GM13976 (cell line): ENCODE measurements around the gene CRB1.

ENCODE experiments used
- DNase-seq: peaks from one replicate; pipeline ENCODE4 v3.0.0; 2012; ENCODE audit warnings: low spot score
- in situ Hi-C: fragments of 300-500 bp; cut with MboI; formaldehyde crosslinking; loops from one replicate; pipeline ENCODE4 v1.12.0; 2022; ENCODE audit warnings: low sequenced_read_pairs, mixed read lengths, inconsistent platforms; ENCODE audit not compliant: unreplicated experiment
- TF ChIP-seq, protein P1 (sequence below): IDR thresholded peaks from 2 replicates; pipeline ENCODE4 v1.5.1; 2012; ENCODE audit warnings: borderline replicate concordance, mild to moderate bottlenecking; ENCODE audit not compliant: insufficient read depth; ENCODE audit errors: extremely low read depth, missing control alignments, control extremely low read depth

CRB1 gene

GRCh38 chr1:197268012-197268411 lies at the start of gene CRB1:
Gene CRB1, plus strand, starts transcription at chr1:197268252. Its CDS starts 161 bp downstream, at chr1:197268413.
- in situ Hi-C loops: no loop called here
- TF ChIP-seq, protein P1, sequence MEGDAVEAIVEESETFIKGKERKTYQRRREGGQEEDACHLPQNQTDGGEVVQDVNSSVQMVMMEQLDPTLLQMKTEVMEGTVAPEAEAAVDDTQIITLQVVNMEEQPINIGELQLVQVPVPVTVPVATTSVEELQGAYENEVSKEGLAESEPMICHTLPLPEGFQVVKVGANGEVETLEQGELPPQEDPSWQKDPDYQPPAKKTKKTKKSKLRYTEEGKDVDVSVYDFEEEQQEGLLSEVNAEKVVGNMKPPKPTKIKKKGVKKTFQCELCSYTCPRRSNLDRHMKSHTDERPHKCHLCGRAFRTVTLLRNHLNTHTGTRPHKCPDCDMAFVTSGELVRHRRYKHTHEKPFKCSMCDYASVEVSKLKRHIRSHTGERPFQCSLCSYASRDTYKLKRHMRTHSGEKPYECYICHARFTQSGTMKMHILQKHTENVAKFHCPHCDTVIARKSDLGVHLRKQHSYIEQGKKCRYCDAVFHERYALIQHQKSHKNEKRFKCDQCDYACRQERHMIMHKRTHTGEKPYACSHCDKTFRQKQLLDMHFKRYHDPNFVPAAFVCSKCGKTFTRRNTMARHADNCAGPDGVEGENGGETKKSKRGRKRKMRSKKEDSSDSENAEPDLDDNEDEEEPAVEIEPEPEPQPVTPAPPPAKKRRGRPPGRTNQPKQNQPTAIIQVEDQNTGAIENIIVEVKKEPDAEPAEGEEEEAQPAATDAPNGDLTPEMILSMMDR: no peak
- no peak for DNase-seq

GRCh38 chr1:197218857-197219256 lies 49.2 kb upstream of the CRB1 start:
- in situ Hi-C loops: no loop called here
- TF ChIP-seq, protein P1: no peak
- no peak for DNase-seq

GRCh38 chr1:197222025-197222685 lies 45.9 kb upstream of the CRB1 start:
- DNase-seq: no peak
- in situ Hi-C loops: no loop called here
- TF ChIP-seq, protein P1: no peak

DNA sequence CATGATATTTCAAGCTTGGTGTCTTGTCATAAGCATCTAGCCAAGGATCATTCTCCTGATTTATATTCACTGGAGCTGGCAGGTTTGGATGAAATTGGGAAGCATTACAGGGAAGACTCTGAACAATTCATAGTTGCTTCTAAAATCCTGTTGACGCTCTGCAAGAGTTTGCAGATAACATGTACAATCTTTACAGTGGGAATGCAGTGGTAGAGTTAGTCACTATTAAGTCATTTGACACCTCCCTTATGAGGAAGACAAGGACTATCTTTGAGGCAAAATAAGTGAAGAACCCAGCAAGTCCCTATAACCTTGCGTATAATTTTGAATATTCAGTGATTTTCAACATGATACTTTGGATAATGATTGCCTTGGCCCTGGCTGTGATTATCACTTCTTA lies 45.3 kb upstream of the CRB1 start:
- TF ChIP-seq, protein P1: no peak
- in situ Hi-C loops: no loop called here

DNA sequence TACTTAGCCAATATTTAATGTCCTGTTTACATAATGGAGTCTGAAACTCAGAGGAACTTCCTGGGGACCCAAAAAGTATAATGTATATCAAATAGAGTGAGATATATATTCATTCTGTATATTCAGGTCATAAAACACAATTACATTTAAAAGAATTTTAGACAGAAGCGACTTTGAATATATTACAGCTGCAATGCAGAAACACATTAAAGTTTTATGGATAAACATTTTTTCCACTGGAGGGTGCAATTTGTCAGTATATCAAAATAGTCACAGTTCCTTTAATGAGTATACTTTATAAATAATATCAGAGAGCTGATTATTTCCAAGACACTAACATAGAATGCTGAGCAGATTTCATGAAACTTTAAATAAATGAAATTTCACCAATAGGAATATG lies 43.9 kb upstream of the CRB1 start:
- no peak for DNase-seq
- TF ChIP-seq, protein P1: no peak
- in situ Hi-C loops: no loop called here

More for the DNA sequence above, 45.3 kb upstream of the CRB1 start:
- no peak for DNase-seq

DNA sequence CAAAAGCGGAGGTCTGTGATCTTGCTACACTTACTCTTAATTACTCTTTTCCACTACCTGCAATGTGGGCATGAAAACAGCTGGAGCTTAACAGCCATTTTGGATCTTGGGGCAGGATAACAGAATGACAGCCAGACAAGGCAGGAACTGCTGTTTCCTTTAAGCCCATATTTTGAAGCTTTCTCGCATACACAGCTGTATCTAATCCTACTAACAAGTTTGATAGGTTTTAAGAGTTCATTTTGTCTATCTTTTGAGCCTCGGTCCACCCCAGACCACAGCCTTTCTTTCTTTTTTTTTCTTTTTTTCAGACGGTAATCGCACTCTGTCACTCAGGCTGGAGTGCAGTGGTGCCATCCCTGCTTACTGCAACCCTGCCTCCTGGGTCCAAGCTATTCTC lies 42.4 kb upstream of the CRB1 start:
- no peak for DNase-seq
- TF ChIP-seq, protein P1: no peak

More for the DNA sequence above, 42.4 kb upstream of the CRB1 start:
- in situ Hi-C loops: no loop called here
